Left cardiac atrium (tissue), 4 donors: ENCODE measurements around the gene TOMM20. TPM values are rescaled to one million over a fixed set of nuclear protein-coding genes. Genes with fewer than 3 reads are reported as not detected.
"Not testable (repeated sequence)": the region's sequence is repeated elsewhere in the genome, so short reads cannot be mapped to it uniquely, and the experiment has no call there.

ENCODE experiments used
- ATAC-seq, 2 donors: fragments of 200-7000 bp; cut with Tn5 transposase; one replicate each; pipeline ENCODE4 v1.9.1; 2020; ENCODE audit warnings: mild to moderate bottlenecking in 2 of 2, moderate library complexity in 2 of 2
- DNase-seq: peaks from one replicate; pipeline ENCODE4 v3.0.0-alpha.2; 2020
- intact Hi-C, 2 donors: fragments of 100-400 bp; cut with DNase I; formaldehyde crosslinking; loops; one replicate each; pipeline versions ENCODE4 v1.14.1 to v1.15.1; 2022 to 2023
- long read RNA-seq: library from polyadenylated mRNA; unstranded; transcript quantifications from one replicate; pipeline ENCODE4 v2.0.0, GENCODE V29; 2021
- total RNA-seq, 2 donors: library from RNA; stranded (reverse); fragmentation: NEBNext Ultra II Directional; extraction: Animal tissue kit (Norgen Biotek cat#: 25700); gene quantifications; one replicate each; pipeline ENCODE4 v1.2.1, GENCODE V29; 2021
- donor health status: DM: no; HTN: yes; CAD: no.
- donor health status: DM: no; HTN: yes; CAD: no; lungs with severe emphysema.
- donor health status: DM: yes; HTN: yes; CAD: no.
- donor health status: Dilated cardiomyopathy.

TOMM20 gene
- 10 to 100 TPM; 69.3 to 95.7 TPM for total RNA-seq
- long read RNA-seq, transcript TOMM20-201 (5 exons, 3,387 nt), result major isoform, 168 of 175 reads
- long read RNA-seq, partial matches to known transcripts, result 0 of 175 reads
- long read RNA-seq, other reads (novel, unspliced or antisense), result 7 of 175 reads

DNA sequence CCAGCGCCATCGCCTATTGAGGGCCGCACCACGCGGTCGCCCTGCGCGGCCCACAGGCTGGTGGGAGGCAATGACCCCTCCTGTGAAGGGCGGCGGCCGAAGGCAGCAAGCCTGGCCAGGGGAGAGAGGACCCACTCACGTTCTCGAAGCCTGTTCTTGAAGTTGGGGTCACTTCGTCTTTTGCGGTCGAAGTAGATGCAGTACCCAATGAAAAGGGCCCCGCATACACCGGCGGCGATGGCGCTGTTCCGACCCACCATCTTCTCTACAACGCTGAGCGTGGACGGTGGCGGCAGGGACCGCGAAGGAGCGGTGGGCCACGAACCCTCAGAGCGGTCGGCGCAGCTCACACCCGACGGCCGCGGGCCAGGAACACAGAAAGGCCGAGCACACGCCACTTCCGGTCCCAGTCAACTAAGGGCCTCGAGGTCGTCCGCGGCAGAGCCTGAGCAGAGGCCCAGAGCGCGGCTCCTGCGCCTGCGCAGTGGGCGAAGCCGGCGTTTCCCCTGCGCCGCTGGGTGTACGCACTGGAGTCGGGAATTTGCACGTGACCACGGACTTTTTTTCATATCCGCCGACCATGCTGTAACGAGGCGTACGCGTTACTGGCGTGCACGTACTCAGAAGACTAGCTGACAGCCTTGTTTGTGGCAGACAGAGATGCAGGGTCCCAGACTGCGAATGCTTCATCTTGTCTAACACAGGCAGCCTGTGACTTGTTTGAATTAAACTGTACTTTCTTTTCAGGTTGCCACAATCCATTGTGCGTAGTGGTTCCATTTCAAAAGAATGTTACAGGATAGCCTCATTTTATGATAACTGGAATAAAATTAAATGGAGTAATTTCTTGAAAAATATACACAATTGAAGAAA, at the start of gene TOMM20:
Gene TOMM20, minus strand, starts transcription at position 382 of the 873 bp plus-strand sequence. Its CDS starts 122 bp downstream, at position 260.
- intact Hi-C loops, result no loop called here
- ATAC-seq (peak; percentile 98), DNase-seq (peak; percentile 96)

- intact Hi-C loops, result no loop called here
- DNase-seq, result peak; percentile 10
- no peak for ATAC-seq
Measured at GRCh38 chr1:235176486-235176885, 47.8 kb upstream of the TOMM20 start.

GRCh38 chr1:235169986-235170385, 41.3 kb upstream of the TOMM20 start:
- ATAC-seq, result no peak
- intact Hi-C loops, result no loop called here

DNA sequence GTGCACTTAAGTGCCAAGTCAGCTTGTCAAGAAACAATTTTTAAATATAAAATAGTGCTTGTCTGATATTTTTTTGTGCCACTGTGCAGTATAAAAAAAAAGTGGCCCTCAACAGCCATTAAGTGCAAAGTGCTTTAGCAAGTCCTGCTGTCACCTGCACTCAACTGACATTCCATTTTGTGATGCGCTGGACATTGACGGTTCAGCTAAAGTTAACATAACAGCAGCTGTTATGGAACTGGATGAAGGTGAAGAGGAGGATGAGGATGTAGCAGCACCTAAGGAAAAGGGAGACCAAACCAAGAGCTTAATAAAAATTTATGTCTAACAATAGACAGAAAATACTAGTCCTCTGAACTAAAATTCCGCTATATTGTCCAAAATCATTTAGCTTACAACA, 39.7 kb upstream of the TOMM20 start:
- intact Hi-C loops, result no loop called here
- ATAC-seq, result no peak
- no peak for DNase-seq

More at GRCh38 chr1:235169986-235170385, 41.3 kb upstream of the TOMM20 start:
- DNase-seq, result no peak

DNA sequence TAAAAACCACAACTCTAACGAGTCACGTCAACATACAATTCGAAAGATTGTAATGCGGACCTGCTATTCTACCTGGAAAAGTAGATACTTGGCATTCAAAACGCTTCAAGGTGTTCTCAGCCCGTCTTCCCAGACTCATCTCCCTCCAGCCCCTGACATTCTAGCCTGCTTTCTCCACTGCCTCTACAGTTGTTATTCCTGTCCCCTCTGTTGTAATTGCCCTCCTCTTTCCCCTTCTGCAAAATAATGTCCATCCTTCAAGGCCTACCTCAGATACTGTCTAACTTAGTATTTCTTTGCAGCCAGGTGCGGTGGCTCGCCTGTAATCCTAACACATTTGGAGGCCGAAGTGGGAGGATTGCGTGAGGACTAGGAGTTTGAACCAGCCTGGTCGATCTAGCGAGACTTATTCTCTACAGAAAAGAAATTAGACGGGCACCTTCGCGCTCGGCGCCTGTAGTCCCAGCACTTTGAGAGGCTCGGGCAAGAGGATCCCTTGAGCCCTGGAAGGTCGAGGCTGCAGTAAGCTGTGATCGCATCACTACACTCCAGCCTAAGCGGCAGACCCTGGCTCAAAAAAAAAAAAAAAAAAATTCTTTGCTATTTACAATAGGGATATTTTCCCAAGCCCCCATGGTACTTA, 33.2 kb upstream of the TOMM20 start:
- peak in 1 of 2 donors; percentile 3 for ATAC-seq
- intact Hi-C loops, result no loop called here
- no peak for DNase-seq

DNA sequence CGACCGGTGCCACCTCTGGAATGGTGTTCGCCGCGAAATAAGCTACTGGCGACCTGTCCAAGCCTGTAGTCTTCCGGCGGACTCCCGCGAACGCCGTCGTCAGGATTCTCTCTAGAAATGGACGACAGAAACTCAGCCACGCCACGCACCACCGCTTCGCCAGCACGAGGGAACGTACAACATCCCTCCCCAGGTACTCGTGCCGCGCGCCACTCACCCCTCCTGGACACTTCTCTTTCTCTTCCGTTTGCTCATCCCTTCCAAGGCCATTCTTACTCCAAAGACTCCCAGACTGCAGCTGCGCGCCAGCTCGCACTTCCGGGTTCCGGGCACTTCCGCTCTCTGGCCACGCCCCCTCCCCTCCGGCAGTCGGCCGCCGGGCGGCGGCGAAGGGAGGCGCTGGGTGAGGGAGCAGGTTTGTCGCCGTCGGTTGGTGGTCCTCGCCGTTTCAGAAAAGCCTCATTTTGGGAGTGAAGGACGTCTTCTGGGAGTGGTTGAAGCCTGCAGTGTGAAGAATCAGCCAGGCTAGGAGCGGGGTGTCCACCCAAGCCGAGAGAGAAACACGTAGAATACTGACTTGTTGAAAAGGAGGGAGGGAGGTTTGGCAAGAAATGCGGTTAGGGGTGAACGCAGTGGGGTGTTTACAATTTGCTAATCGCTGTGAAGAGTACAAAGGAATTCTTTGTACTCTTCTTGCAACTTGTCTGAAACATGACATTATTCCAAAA, 32.5 kb upstream of the TOMM20 start, which contains the start of gene RBM34:
Gene RBM34, minus strand, starts transcription at position 294 of the 728 bp plus-strand sequence. Its CDS starts 24 bp downstream, at position 270.
- intact Hi-C loops, result no loop called here
- ATAC-seq (peak; percentile 98 to 99), DNase-seq (peak; percentile 93)

- DNase-seq, result no peak
- intact Hi-C loops, result no loop called here
- ATAC-seq, result peak; percentile 45
Measured at GRCh38 chr1:235160383-235160956, 31.8 kb upstream of the TOMM20 start.

DNA sequence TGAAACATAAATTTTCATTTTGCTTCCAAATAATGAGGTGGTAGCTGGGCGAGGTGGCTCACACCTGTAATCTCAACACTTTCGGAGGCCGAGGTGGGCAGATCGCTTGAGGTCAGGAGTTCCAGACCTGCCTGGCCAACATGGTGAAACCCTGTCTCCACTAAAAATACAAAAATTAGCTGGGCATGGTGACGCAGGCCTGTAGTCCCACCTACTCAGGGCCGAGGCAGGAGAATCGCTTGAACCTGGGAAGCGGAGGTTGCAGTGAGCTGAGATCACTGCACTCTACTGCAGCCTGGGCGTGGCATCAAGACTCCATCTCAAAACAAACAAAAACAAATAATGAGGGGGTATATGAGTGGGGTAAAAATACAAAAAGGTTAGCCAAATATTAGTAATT, 31.3 kb upstream of the TOMM20 start:
- ATAC-seq, DNase-seq, intact Hi-C loops: not testable (repeated sequence)

DNA sequence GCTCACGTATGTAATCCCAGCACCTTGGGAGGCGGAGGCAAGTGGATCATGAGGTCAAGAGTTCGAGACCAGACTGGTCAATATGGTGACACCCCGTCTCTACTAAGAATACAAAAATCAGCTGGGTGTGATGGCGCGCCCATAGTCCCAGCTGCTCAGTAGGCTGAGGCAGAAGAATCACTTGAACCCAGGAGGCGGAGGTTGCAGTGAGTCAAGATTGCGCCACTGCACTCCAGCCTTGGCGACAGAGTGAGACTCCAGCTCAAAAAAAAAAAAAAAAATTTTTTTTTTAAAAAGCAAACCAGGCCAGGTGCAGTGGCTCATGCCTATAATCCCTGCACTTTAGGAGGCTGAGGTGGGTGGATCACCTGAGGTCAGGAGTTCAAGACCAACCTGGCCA, 30.6 kb upstream of the TOMM20 start:
- intact Hi-C loops, ATAC-seq, DNase-seq: not testable (repeated sequence)

- intact Hi-C loops, result no loop called here
- ATAC-seq, result no peak
- DNase-seq, result no peak
Measured at GRCh38 chr1:235158680-235159079, 30.0 kb upstream of the TOMM20 start.

DNA sequence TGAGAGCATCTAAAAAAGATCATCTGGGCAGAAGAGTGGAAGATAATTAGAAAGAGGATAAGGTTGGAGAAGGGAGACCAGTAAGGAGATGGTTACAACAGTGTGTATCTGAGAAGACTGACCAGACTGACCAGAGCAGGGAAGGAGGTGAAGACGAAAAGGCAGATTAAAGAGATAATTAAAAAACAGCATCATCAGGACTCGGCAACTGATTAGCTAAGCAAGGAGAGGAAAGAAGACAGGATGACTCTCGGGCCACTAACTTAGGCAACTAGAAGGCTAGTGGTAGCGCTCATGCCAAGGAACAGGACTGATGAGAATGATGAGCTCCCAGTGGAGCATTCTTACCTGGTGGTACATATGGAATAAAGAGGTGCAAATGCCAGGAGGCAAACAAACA, 28.5 kb upstream of the TOMM20 start:
- DNase-seq (no peak), ATAC-seq (no peak)
- intact Hi-C loops, result no loop called here

GRCh38 chr1:235156740-235157139, 28.1 kb upstream of the TOMM20 start:
- intact Hi-C loops, result no loop called here
- DNase-seq (no peak), ATAC-seq (no peak)

- intact Hi-C loops, result no loop called here
- DNase-seq (no peak), ATAC-seq (no peak)
Measured at GRCh38 chr1:235156265-235156664, 27.6 kb upstream of the TOMM20 start.

DNA sequence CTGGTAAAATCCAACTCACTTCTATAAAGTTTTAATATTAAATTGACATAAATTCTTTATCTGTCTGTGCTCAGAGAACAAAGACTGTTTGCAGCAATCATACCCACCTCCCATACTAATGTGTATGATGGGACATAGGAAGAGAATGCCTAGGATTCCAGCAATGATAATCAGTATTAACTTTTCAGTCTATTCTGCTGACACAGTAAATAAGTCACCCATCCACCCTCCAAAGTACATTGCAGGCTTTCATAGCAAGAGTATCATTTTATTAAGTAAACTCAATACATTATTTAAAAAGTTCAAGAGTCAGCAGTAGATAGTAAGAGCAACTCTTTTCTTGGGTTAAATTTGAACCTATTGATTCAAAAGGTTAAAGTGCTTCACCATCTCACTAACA, 23.6 kb upstream of the TOMM20 start:
- intact Hi-C loops, result no loop called here
- ATAC-seq, result no peak
- no peak for DNase-seq

DNA sequence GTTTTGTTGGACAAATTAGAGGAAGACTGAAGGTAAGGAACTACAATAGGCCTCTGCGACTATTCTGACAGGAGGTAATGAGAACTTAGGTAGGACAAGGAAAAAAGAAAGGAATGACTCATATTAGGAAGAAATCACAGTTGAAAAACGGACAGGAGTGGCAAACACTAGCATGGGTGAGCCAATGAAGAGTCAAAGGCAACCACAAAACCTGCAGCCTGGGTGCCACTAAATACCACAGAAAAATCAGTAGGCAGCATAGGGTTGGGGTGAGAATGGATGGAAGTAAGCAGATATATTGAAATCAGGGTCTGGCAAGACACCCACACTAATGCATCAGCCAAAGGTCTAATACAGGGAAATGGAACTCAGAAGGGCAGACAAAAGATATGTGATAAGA, 22.4 kb upstream of the TOMM20 start:
- DNase-seq (no peak), ATAC-seq (no peak)
- intact Hi-C loops, result no loop called here

- ATAC-seq (no peak), DNase-seq (no peak)
- intact Hi-C loops, result no loop called here
Measured at GRCh38 chr1:235149824-235150223, 21.2 kb upstream of the TOMM20 start.

GRCh38 chr1:235147269-235147668, 18.6 kb upstream of the TOMM20 start:
- ATAC-seq, result no peak
- DNase-seq, result no peak
- intact Hi-C loops, result no loop called here

DNA sequence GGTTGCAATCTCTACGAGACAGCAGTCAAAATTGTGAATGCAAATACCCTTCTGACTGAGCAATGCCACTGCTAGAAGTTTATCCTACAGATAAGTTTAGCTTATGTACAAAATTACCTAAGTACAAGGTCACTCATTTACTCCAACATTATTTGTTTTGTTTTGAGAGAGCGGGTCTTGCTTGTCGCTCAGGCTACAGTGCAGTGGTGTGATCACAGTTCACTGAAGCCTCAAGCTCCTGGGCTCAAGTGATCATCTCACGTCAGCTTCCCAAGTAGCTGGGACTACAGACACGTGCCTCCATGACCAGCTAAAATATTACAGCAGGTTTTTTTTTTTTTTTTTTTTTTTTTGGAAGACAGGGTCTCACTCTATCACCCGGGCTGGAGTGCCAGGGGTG, 17.0 kb upstream of the TOMM20 start:
- no peak for ATAC-seq
- intact Hi-C loops, result no loop called here
- DNase-seq, result no peak

GRCh38 chr1:235142991-235143390, 14.4 kb upstream of the TOMM20 start:
- ATAC-seq, result no peak
- DNase-seq, result no peak
- intact Hi-C loops, result no loop called here
